ENCODE results near the gene AGO1. TPM values are rescaled to one million over a fixed set of nuclear protein-coding genes. Genes with fewer than 3 reads are reported as not detected.
"Not testable (repeated sequence)": the region's sequence is repeated elsewhere in the genome, so short reads cannot be mapped to it uniquely, and the experiment has no call there.

AGO1 gene
- polyA plus RNA-seq, 2 donors, result 2.3 to 2.5 TPM

- no peaks in the 10 kb centered on the region for H3K4me1 ChIP-seq (ENCODE audit: control insufficient read depth in 2 of 2, insufficient read depth in 2 of 2, low read length in 1 of 2)
- no peaks in the 10 kb centered on the region for H3K27me3 ChIP-seq (ENCODE audit: control insufficient read depth in 1 of 2, insufficient read depth in 2 of 2, low read length in 2 of 2)
- H3K36me3 ChIP-seq (ENCODE audit: control insufficient read depth in 2 of 2, insufficient read depth in 2 of 2, low read length in 1 of 2), result no peaks in the 10 kb centered on the region
- H3K27ac ChIP-seq (ENCODE audit: low read depth in 2 of 2, low read length in 1 of 2), result no peak overlapping the region
- H3K9me3 ChIP-seq (ENCODE audit: control insufficient read depth in 2 of 2, insufficient read depth in 1 of 2, low read depth in 1 of 2, low read length in 1 of 2), result no peaks in the 10 kb centered on the region
- WGBS, 2 donors, result 97 to 98% methylated on average over 3 of the region's 3 CpGs
- H3K4me3 ChIP-seq (ENCODE audit: low read depth in 1 of 2, low read length in 2 of 2), result no peak overlapping the region
Observed at GRCh38 chr1:35939484-35939883, 56.5 kb downstream of the AGO1 start.

GRCh38 chr1:35945327-35945726, 62.3 kb downstream of the AGO1 start:
- Histone ChIP-seq H3K27ac (ENCODE audit: low read depth in 2 of 2, low read length in 1 of 2) (no peak overlapping the region), H3K9me3 (ENCODE audit: control insufficient read depth in 2 of 2, insufficient read depth in 1 of 2, low read depth in 1 of 2, low read length in 1 of 2) (no peaks in the 10 kb centered on the region), H3K27me3 (ENCODE audit: control insufficient read depth in 1 of 2, insufficient read depth in 2 of 2, low read length in 2 of 2) (no peaks in the 10 kb centered on the region), H3K36me3 (ENCODE audit: control insufficient read depth in 2 of 2, insufficient read depth in 2 of 2, low read length in 1 of 2) (no peaks in the 10 kb centered on the region), H3K4me1 (ENCODE audit: control insufficient read depth in 2 of 2, insufficient read depth in 2 of 2, low read length in 1 of 2) (no peaks in the 10 kb centered on the region), H3K4me3 (ENCODE audit: low read depth in 1 of 2, low read length in 2 of 2) (no peak overlapping the region)
- 61 to 67% methylated on average over 2 of the region's 2 CpGs for WGBS, 2 donors

- H3K4me3 ChIP-seq (ENCODE audit: low read depth in 1 of 2, low read length in 2 of 2), result no peak overlapping the region
- no peaks in the 10 kb centered on the region for H3K27me3 ChIP-seq (ENCODE audit: control insufficient read depth in 1 of 2, insufficient read depth in 2 of 2, low read length in 2 of 2)
- WGBS, 2 donors, result 90 to 91% methylated on average over 2 of the region's 2 CpGs
- no peaks in the 10 kb centered on the region for H3K36me3 ChIP-seq (ENCODE audit: control insufficient read depth in 2 of 2, insufficient read depth in 2 of 2, low read length in 1 of 2)
- no peaks in the 10 kb centered on the region for H3K4me1 ChIP-seq (ENCODE audit: control insufficient read depth in 2 of 2, insufficient read depth in 2 of 2, low read length in 1 of 2)
- no peaks in the 10 kb centered on the region for H3K9me3 ChIP-seq (ENCODE audit: control insufficient read depth in 2 of 2, insufficient read depth in 1 of 2, low read depth in 1 of 2, low read length in 1 of 2)
- H3K27ac ChIP-seq (ENCODE audit: low read depth in 2 of 2, low read length in 1 of 2), result no peak overlapping the region
Observed at GRCh38 chr1:35947547-35947946, 64.5 kb downstream of the AGO1 start.

GRCh38 chr1:35958558-35958957, 75.5 kb downstream of the AGO1 start:
- 97 to 100% methylated on average over 1 of the region's 1 CpG for WGBS, 2 donors
- H3K4me3 ChIP-seq (ENCODE audit: low read depth in 1 of 2, low read length in 2 of 2), result no peak overlapping the region

GRCh38 chr1:35959304-35959703, 76.3 kb downstream of the AGO1 start:
- no peaks in the 10 kb centered on the region for H3K9me3 ChIP-seq (ENCODE audit: control insufficient read depth in 2 of 2, insufficient read depth in 1 of 2, low read depth in 1 of 2, low read length in 1 of 2)
- H3K4me3 ChIP-seq (ENCODE audit: low read depth in 1 of 2, low read length in 2 of 2), result no peak overlapping the region
- no peak overlapping the region for H3K27ac ChIP-seq (ENCODE audit: low read depth in 2 of 2, low read length in 1 of 2)
- H3K4me1 ChIP-seq (ENCODE audit: control insufficient read depth in 2 of 2, insufficient read depth in 2 of 2, low read length in 1 of 2), result no peaks in the 10 kb centered on the region
- H3K36me3 ChIP-seq (ENCODE audit: control insufficient read depth in 2 of 2, insufficient read depth in 2 of 2, low read length in 1 of 2), result peaks cover 0 to 2% of the 10 kb centered on the region in 2 donors
- WGBS, 2 donors, result 79 to 92% methylated on average over 3 of the region's 3 CpGs
- no peaks in the 10 kb centered on the region for H3K27me3 ChIP-seq (ENCODE audit: control insufficient read depth in 1 of 2, insufficient read depth in 2 of 2, low read length in 2 of 2)

More at GRCh38 chr1:35958558-35958957, 75.5 kb downstream of the AGO1 start:
- Histone ChIP-seq H3K27ac (ENCODE audit: low read depth in 2 of 2, low read length in 1 of 2) (no peak overlapping the region), H3K27me3 (ENCODE audit: control insufficient read depth in 1 of 2, insufficient read depth in 2 of 2, low read length in 2 of 2) (no peaks in the 10 kb centered on the region), H3K36me3 (ENCODE audit: control insufficient read depth in 2 of 2, insufficient read depth in 2 of 2, low read length in 1 of 2) (peaks cover 0 to 2% of the 10 kb centered on the region in 2 donors), H3K4me1 (ENCODE audit: control insufficient read depth in 2 of 2, insufficient read depth in 2 of 2, low read length in 1 of 2) (no peaks in the 10 kb centered on the region), H3K9me3 (ENCODE audit: control insufficient read depth in 2 of 2, insufficient read depth in 1 of 2, low read depth in 1 of 2, low read length in 1 of 2) (no peaks in the 10 kb centered on the region)

GRCh38 chr1:35962952-35963351, 79.9 kb downstream of the AGO1 start:
- H3K27ac ChIP-seq (ENCODE audit: low read depth in 2 of 2, low read length in 1 of 2), result no peak overlapping the region
- H3K4me3 ChIP-seq (ENCODE audit: low read depth in 1 of 2, low read length in 2 of 2), result no peak overlapping the region
- H3K4me1 ChIP-seq (ENCODE audit: control insufficient read depth in 2 of 2, insufficient read depth in 2 of 2, low read length in 1 of 2), result no peaks in the 10 kb centered on the region
- H3K36me3 ChIP-seq (ENCODE audit: control insufficient read depth in 2 of 2, insufficient read depth in 2 of 2, low read length in 1 of 2), result no peaks in the 10 kb centered on the region
- H3K27me3 ChIP-seq (ENCODE audit: control insufficient read depth in 1 of 2, insufficient read depth in 2 of 2, low read length in 2 of 2), result no peaks in the 10 kb centered on the region
- no peaks in the 10 kb centered on the region for H3K9me3 ChIP-seq (ENCODE audit: control insufficient read depth in 2 of 2, insufficient read depth in 1 of 2, low read depth in 1 of 2, low read length in 1 of 2)
- whole genome bisulfite sequencing, 2 donors, result 90 to 91% methylated on average over 2 of the region's 2 CpGs

- not testable (repeated sequence) for H3K4me3 ChIP-seq (ENCODE audit: low read depth in 1 of 2, low read length in 2 of 2); H3K9me3 ChIP-seq (ENCODE audit: control insufficient read depth in 2 of 2, insufficient read depth in 1 of 2, low read depth in 1 of 2, low read length in 1 of 2); H3K4me1 ChIP-seq (ENCODE audit: control insufficient read depth in 2 of 2, insufficient read depth in 2 of 2, low read length in 1 of 2); H3K27me3 ChIP-seq (ENCODE audit: control insufficient read depth in 1 of 2, insufficient read depth in 2 of 2, low read length in 2 of 2); H3K27ac ChIP-seq (ENCODE audit: low read depth in 2 of 2, low read length in 1 of 2); H3K36me3 ChIP-seq (ENCODE audit: control insufficient read depth in 2 of 2, insufficient read depth in 2 of 2, low read length in 1 of 2)
- 93 to 97% methylated on average over 1 of the region's 1 CpG for WGBS, 2 donors
Observed at GRCh38 chr1:35964277-35964676, 81.3 kb downstream of the AGO1 start.

- Histone ChIP-seq H3K27me3 (ENCODE audit: control insufficient read depth in 1 of 2, insufficient read depth in 2 of 2, low read length in 2 of 2) (no peaks in the 10 kb centered on the region), H3K9me3 (ENCODE audit: control insufficient read depth in 2 of 2, insufficient read depth in 1 of 2, low read depth in 1 of 2, low read length in 1 of 2) (no peaks in the 10 kb centered on the region), H3K36me3 (ENCODE audit: control insufficient read depth in 2 of 2, insufficient read depth in 2 of 2, low read length in 1 of 2) (peaks cover 0 to 2% of the 10 kb centered on the region in 2 donors), H3K27ac (ENCODE audit: low read depth in 2 of 2, low read length in 1 of 2) (no peak overlapping the region), H3K4me1 (ENCODE audit: control insufficient read depth in 2 of 2, insufficient read depth in 2 of 2, low read length in 1 of 2) (no peaks in the 10 kb centered on the region), H3K4me3 (ENCODE audit: low read depth in 1 of 2, low read length in 2 of 2) (no peak overlapping the region)
- 97% methylated on average over 1 of the region's 1 CpG for WGBS, 2 donors
Observed at GRCh38 chr1:35968396-35968795, 85.4 kb downstream of the AGO1 start.

GRCh38 chr1:35971601-35972000, 88.6 kb downstream of the AGO1 start:
- Histone ChIP-seq H3K27ac (ENCODE audit: low read depth in 2 of 2, low read length in 1 of 2) (no peak overlapping the region), H3K36me3 (ENCODE audit: control insufficient read depth in 2 of 2, insufficient read depth in 2 of 2, low read length in 1 of 2) (peaks cover 0 to 2% of the 10 kb centered on the region in 2 donors), H3K9me3 (ENCODE audit: control insufficient read depth in 2 of 2, insufficient read depth in 1 of 2, low read depth in 1 of 2, low read length in 1 of 2) (no peaks in the 10 kb centered on the region), H3K27me3 (ENCODE audit: control insufficient read depth in 1 of 2, insufficient read depth in 2 of 2, low read length in 2 of 2) (no peaks in the 10 kb centered on the region), H3K4me3 (ENCODE audit: low read depth in 1 of 2, low read length in 2 of 2) (no peak overlapping the region), H3K4me1 (ENCODE audit: control insufficient read depth in 2 of 2, insufficient read depth in 2 of 2, low read length in 1 of 2) (no peaks in the 10 kb centered on the region)
- WGBS, 2 donors, result 93 to 95% methylated on average over 2 of the region's 2 CpGs

- not testable (repeated sequence) for H3K27ac ChIP-seq (ENCODE audit: low read depth in 2 of 2, low read length in 1 of 2); H3K4me3 ChIP-seq (ENCODE audit: low read depth in 1 of 2, low read length in 2 of 2); H3K36me3 ChIP-seq (ENCODE audit: control insufficient read depth in 2 of 2, insufficient read depth in 2 of 2, low read length in 1 of 2); H3K4me1 ChIP-seq (ENCODE audit: control insufficient read depth in 2 of 2, insufficient read depth in 2 of 2, low read length in 1 of 2); H3K27me3 ChIP-seq (ENCODE audit: control insufficient read depth in 1 of 2, insufficient read depth in 2 of 2, low read length in 2 of 2); H3K9me3 ChIP-seq (ENCODE audit: control insufficient read depth in 2 of 2, insufficient read depth in 1 of 2, low read depth in 1 of 2, low read length in 1 of 2)
- WGBS, 2 donors, result 94 to 95% methylated on average over 3 of the region's 3 CpGs
Observed at GRCh38 chr1:35972631-35973030, 89.6 kb downstream of the AGO1 start.
